HG02571 (cell line): Measurements from ENCODE around the gene KLK12.

ENCODE experiments used
- ATAC-seq: cut with Tn5 transposase; IDR thresholded peaks from one replicate; pipeline ENCODE4 v1.9.1; 2021; ENCODE audit warnings: mild to moderate bottlenecking, moderate library complexity; ENCODE audit not compliant: unreplicated experiment

Gene KLK12, protein sequence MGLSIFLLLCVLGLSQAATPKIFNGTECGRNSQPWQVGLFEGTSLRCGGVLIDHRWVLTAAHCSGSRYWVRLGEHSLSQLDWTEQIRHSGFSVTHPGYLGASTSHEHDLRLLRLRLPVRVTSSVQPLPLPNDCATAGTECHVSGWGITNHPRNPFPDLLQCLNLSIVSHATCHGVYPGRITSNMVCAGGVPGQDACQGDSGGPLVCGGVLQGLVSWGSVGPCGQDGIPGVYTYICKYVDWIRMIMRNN

DNA sequence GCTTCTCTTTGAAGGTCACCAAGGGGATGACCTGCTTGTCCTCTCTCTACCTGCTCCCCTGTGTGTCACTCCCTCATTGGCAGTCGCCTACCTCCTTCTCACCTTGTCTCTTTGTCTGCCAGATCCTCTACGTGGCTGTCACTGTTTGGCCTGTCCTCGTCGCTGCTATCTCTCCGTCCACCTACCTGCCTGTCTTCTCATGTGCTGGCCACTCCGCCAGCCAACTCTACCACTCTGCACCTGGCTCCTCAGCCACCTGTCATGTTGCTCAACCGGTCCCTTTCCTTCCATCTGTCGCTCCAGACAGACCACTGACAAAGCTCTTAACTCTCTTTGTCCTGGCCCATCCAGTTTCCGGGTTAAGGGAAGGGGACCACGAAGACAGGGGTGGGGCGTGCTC lies at the start of gene KLK12:
Gene KLK12 (minus strand): TSS at position 299 of the 400 bp plus-strand sequence. CDS start 381 bp downstream, outside the sequence.
- ATAC-seq: no peak

DNA sequence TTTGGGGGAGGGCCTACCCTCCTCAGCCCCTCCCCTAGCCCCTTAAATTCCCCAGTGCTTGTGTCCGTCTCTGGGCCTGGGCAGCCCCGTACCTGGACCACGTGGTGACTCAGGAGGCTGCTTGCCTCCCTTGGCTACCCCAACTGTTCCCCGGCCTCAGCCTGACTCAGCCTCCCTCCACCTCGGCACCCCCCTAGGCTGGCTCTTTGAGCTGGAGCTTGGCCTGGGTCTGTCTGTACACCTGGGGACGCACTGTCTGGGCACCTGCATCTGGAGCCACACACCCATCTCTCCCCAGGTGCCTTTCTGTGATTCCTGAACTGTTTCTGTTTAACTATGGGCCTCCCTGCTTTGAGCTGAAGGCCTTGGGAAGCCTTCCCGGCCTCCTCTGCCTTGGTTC lies 49.7 kb upstream of the KLK12 start:
- no peak for ATAC-seq

DNA sequence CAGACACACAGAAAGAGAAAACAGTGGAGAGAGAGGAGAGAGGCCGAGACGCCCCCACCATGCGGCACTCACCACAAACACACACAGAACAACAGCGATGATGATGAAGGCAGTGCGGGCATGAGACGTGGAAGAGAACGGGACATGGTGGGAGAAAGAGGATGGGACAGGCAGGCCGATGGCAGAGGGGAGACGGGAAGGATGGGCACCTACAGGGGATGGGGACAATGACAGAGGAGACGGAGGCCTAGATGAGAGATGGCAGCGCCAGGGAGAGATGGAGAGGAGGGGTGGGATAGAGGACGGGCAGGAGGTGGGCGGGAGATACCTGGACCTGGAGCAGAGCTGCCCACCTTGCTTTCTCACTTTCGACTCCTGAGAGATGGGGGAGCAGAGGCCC lies 49.0 kb upstream of the KLK12 start:
- no peak for ATAC-seq

DNA sequence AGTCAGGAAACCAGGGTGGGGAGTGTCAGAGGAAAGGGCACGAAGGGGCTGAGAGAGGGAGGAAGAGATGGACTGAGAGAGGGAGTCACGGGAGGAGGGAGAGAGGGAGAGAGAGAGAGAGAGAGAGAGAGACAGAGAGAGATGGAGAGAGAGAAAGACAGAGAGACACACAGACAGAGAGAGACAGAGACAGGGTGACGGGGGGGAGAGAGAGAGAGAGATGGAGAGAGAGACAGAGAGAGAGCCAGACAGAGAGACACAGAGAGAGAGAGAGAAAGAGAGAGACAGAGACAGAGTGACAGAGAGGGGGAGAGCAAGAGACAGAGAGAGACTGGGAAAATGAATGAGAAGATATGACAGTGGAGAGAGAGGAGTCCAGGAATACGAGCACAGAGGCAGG lies 48.4 kb upstream of the KLK12 start:
- ATAC-seq: no peak

DNA sequence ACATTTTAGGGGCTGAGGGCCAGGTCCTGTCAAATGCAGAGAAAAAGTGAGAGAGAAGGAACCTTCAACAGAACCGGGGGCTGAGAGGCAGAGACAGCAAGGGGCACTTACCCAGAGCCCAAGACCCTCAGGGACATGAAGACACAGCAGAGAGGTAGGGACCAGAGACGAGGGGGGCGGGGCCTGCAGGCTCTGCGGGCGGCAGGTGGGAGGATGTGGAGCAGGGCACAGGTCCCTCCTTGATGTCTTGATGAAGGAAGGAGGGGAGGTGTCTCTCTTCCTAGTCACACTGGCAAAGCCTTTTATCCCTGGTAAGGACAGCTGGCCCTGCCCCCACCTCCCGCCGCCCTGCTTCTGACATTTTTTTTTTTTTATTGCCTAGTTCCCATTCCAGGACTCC lies 47.8 kb upstream of the KLK12 start, which contains the start of gene KLK14:
Gene KLK14 (minus strand): TSS at position 277 of the 400 bp plus-strand sequence. CDS start 273 bp downstream, at position 4.
- no peak for ATAC-seq

DNA sequence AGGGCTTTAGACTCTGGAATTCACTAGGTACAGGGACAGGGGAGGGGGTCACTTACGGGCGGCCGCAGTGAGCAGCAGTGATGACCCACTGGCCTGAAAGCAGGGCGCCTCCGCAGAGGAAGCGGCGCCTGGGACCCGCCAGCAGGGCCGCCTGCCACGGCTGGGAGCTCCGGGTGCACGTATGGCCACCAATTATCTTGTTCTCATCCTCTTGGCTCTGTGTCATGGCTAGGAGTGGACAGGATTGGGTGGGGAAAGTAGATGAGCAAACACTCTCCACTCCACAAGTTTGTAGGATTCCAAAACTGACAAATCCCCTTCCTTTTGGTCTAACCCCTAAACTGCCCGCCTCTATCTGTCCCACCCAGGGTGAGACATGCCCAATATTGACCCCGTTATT lies 46.7 kb upstream of the KLK12 start:
- ATAC-seq: no peak

DNA sequence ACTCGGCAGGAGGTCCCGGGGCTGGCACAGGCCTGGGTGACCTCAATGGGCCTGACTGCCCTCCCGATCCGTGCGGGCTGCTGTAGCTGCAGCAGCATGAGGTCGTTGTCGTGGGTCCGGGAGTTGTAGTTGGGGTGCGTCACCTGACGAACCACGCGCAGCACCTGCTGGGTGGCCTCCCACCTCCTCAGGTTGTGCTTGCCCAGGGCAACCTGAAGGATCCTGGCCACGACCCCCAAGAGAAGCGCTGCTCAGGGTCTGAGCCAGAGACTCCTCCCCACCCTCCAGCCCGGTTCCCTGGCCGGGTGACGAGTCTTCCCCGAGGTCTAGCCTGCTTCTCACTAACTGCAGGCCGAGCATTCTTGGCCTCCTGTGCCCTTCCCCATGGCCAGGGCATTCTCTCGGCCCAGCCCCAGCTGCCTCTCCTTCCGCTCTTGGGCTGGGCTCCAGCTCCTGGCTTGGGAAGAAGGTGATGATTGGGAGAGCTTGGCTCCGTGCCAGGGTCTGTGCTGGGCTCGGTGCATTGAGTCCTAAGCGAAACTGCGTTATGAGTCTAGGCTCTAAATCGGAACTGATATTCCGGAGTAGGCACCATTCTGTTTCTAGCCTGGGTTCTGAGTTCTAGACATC lies 44.8 kb upstream of the KLK12 start:
- no peak for ATAC-seq

DNA sequence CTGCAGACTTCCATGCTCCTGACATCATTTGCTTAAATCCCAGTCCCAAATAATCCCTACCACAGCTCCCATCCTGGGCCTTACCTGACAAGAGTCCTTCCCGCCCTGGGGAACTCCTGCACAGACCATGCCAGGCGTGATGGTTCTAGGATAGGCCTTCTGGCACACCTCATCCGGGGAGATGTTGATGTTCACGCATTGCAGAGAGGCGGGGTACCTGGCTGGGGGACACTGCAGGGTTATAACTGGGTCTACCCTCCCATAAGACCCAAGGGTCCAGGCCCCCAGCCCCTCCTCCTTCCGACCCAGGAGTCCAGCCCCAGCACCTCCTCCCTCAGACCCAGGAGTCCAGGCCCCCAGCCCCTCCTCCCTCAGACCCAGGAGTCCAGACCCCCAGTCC lies 43.9 kb upstream of the KLK12 start:
- ATAC-seq: no peak

DNA sequence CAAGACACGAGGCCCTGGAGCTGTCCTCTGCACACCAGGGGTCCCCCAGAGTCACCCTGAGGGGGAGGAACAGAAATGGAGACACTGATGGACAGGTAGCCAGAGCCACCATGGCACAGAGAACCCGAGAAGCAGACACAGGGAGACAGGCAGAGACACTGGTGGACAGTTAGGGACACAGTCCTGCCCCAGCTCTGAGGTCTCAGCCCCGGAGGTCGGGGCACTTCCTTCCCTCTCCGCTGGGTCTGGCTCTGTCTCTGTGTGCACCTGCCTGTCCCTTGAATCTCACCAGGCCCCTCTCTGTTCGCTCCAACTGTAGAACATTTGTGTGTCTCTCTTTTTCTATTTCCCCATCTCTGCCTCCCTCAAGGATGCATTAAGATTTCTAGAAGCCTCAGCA lies 43.3 kb upstream of the KLK12 start:
- no peak for ATAC-seq

DNA sequence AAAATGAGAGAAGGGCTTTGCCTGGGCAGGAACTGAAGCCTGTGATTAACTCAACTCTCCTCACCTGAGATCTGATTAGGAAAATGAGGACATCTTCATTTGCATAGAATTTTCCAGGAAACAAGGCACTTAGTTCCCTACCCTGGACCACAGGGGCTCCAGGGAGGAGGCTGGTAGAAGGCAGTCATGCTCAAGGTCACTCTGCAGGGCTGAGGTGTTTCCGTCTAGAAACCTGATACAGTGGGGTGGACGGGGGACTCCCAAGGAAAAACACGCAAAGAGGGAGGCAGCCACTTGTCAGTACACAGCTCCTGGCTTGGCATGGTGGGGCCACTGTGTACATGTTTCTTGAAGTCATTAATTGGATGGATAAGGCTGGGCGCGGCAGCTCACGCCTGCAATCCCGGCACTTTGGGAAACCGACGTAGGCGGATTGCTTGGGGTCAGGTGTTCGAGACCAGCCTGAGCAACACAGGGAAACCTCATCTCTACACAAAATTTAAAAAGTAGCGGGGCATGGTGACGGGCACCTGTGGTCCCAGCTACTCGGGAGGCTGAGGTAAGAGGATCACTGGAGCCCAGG lies 41.9 kb upstream of the KLK12 start:
- no peak for ATAC-seq

DNA sequence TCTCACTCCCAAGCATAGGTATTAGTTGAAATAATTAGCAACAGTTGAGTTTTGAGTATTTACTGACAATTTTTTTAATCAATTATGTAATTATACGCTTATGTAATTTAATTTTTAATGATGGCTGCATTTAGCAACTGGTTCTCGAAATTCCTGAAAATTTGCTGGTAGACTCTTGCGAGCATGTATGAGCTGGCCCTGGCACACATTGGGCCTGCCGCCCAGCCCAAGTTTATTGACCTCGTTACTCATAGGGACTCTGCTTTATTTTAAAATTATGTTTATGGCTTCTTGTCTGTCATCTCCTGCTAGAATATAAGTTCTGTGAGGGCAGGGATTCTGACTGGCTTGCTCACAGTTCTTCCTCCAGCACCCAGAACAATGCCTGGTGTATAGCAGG lies 41.2 kb upstream of the KLK12 start:
- ATAC-seq: no peak

DNA sequence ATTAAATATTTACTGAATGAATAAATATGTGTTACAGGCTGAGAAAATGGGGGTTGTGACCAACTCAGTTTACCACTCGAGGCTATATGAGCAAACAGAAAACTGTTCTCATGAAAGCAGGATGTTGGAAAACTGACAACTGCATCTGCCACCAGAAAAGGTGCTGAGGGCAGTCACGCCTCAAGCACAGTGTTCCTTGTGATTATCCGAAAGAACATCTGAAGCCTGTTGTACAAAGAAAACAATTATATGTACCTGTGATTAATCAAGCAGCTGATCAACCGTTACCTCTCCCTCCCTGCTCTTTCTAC lies 36.2 kb upstream of the KLK12 start:
- no peak for ATAC-seq

DNA sequence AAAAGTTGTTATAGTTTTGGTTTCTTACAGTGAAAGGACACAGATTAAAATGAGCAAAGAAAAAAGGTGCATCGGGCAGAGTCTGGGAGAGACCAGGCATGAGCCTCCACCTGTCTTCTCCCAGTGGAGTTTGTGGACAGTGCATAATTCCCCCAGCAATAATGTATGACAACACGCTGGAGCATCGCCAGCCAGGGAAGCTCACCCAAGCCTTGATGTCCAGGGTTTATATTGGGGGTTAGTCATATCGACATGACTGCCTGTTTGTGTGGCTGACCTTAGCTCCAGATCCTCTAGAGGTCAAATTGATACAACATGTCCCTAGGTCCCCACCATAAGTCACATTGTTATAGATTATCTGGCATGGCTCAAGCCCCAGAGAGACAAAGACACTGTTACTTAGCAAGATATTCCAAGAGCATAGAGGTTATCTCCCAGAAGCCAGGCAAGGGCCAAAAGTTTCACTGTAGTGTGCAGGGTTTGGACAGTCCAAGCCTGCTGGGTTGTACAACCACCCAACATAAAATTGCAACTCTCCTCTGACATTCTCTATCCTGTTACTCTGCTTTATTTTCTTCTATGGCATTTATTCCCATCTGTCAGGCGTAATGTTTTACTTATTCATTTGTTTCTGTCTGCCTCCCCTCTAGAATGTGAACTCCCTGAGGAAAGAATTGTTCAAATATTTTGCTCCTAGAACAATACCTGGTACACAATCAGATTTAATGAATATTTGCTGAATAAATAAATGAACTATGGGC lies 35.7 kb upstream of the KLK12 start:
- no peak for ATAC-seq

DNA sequence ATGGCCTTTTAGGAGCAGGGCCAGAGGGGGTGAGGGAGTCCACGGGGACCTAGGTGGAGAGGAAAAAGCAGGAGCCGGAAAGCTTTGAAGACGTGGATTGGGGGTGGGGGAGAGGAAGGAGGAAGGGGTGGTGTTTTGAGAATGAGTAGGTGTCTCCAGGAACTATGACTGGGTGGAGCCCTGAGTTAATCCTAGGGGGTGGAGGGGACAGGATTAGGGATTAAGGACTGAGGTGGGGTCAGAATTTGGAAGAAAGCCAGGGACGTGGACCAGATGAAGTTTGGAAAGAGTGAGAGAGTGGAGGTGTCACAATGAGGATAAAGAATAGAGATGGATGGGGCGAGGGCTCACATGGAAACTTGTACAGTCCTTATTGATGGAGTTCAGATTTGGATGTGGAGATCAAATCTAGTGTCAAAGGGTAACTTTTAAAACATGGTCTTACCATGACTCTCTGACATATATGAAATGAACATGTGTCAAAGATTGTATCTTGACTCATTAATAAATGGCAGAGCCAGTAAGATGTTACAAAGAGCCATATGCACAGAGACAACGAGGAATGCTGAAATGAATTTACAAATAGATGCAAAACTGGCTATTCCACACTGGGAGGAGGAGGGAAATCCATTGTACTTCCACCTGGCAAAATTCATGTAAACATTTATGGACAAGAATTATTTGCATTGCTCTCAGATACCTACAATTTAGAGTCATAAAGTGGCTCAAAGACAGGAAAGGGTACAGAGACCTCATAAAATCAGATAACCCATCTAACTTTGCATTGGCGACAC lies 31.8 kb upstream of the KLK12 start:
- no peak for ATAC-seq

DNA sequence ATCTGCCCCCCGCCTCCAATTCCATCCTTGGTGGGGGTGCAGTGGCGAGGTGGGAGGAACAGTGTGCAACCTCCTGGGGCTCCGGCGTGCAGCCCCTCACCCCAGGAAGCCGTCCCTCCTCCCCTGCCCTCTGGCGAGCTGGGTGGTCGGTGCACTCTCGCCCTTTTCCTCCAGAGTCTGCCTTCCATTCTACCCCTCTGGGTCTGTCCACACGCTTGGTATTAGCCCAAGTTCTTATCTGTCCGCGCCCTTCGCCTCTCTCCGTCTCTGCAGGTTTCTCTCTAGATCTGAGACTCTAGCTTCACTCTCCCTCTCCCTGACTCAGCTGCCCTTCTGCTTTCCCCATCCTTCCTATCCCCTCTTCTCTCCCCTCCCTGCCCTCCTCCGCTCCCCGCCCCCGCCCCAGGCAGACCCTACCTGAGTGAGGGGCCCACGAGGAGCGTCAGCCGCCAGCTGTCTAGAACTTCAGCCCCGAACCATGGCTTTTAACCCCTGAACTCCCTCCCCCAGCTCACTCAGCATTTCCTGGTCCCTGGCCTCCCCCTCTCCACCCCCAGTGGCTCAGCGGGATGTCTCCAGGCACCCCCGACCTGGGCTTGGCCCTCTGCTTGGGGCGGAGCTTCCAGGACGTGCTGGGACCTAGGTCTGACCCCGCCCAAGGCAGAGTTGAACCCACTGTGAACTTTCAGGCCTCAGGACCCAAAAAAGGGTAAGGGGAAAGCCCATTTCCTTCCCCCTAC lies 30.6 kb upstream of the KLK12 start:
- ATAC-seq: no peak

DNA sequence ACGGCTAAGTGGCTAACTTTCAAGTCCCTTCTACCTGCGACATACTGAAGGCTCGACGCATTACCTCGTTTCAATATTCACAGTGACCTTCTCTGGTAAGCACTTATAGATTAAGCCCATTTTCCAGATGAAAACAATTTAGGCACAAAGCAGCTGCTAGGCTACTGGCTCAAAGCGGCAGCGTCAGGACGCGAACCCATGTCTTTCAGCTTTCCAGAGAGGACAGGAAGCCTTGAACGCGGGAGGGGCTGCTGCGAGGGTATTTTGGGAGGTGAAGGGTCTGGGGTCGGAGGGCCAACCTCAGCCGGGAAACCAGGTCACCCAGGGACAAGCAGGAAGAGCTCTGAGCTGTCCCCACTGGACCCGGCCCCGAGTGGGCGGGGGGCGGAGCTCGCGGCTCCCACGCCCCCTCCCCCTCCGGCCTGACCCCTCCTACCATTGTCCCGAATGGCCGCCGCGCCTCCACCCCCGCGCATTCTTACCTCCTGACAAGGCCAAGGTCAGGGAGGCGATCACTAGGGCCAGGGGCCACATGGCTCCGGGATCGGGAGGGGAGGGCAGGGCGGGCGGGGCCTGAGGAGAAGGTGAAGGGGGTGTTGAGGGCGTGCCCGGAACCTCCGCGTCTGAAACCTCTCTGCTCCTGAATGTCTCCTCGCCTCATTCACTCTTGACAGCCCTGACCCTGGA lies 29.9 kb upstream of the KLK12 start, which contains the start of gene KLK13:
Gene KLK13 (minus strand): TSS at position 559 of the 687 bp plus-strand sequence. CDS start 25 bp downstream, at position 534.
- no peak for ATAC-seq

DNA sequence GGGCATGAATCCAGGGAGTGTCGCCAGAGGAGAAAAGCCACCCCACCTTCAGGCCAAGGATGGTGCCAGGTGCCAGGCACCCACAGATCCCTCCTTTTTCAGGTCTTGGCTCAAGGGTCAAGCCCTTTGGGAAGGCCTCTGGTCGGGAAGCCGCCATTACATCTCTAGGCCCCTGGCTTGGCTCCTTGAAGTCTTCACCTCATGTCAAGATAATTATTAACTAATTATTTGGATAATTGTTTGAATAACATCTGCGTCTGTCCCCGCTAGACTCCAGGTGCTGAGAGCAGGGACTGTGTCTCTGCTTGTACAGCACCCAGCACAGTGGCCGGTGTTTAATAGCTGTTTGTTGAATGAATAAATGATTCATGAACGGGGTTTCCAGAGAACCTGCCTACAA lies 28.9 kb upstream of the KLK12 start:
- ATAC-seq: no peak

DNA sequence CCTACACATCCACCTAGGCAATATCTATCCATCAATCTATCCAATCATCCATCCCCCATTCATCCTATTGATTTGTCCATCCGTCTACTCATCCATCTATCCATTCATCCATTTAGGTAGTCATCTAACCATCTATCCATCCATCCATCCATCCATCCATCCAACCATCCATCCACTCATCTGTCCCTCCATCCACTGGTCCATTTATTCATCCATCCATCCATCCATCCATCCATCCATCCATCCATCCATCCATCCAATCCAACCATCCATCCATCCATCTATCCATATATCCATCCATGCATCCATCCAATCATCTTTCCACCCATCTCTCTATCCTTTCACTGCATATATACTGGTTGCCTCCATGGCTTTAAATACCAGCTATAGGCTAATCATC lies 26.2 kb upstream of the KLK12 start:
- no peak for ATAC-seq

DNA sequence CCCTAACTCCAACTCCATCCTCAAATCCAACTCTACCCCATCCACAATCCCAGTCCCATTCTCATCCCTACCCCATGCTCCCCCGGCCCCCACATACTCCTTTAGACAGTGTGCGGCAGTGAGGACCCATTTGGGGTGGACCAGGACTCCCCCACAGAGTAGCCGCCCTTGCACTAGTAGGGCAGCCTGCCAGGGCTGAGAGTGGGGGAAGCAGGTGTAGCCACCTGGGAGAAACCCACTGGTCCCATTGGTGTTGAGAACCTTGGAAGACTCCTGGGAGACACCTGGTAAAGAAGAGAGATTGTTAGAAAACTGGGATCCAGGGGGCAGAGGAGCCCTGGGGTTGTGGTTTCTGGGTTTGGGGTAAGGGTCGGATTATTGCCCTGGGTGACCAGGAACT lies 25.5 kb upstream of the KLK12 start:
- ATAC-seq: no peak

DNA sequence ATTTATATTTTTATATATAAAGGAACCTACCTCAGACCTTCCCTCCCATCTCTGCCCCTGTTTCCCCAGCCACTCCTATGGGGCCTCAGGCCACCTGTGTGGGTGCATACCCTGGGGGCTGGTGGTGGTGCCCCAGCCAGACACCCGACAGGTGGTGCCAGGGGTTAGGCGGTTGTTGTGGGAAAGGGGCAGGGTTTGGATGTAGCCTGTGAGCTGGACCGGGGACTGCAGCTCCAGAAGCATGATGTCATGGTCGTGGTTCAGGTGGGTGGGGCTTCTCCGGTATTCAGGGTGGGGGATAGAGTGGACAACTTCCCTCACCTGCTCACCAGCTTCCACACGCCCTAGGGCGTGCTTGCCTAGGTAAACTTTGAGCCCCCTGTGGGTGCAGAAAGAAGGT lies 24.9 kb upstream of the KLK12 start:
- no peak for ATAC-seq
